Sigmoid colon (tissue), 7 donors: ENCODE results near the gene CYP4F8. TPM values are rescaled to one million over a fixed set of nuclear protein-coding genes. Genes with fewer than 3 reads are reported as not detected.

Source experiments
- DNase-seq: peaks from one replicate; pipeline ENCODE4 v3.0.0-alpha.2; 2019
- H3K27ac ChIP-seq, 4 donors: fragments of 200-600 bp; sonication (generic); one replicate each; pipeline ENCODE4 v1.5.1; 2016 to 2019; ENCODE audit warnings: mild to moderate bottlenecking in 1 of 4
- H3K27me3 ChIP-seq, 3 donors: fragments of 200-600 bp; sonication (generic); one replicate each; pipeline ENCODE4 v1.5.1; 2019; ENCODE audit warnings: mild to moderate bottlenecking in 1 of 3
- H3K36me3 ChIP-seq, 4 donors: fragments of 200-600 bp; sonication (generic); one replicate each; pipeline ENCODE4 v1.5.1; 2016 to 2019
- H3K4me1 ChIP-seq, 4 donors: fragments of 200-600 bp; sonication (generic); one replicate each; pipeline ENCODE4 v1.5.1; 2017 to 2019
- H3K4me3 ChIP-seq, 4 donors: fragments of 200-600 bp; sonication (generic); one replicate each; pipeline ENCODE4 v1.5.1; 2017 to 2019; ENCODE audit warnings: mild to moderate bottlenecking in 2 of 4, moderate library complexity in 1 of 4
- H3K9me3 ChIP-seq, 4 donors: fragments of 200-600 bp in 3 of 4; sonication (generic) in 3 of 4; one replicate each; pipeline versions ENCODE4 v1.5.1 to v1.6.1; 2013 to 2019
- EP300 ChIP-seq, 4 donors: sonication (generic); formaldehyde crosslinking; IDR thresholded peaks; one replicate each; pipeline ENCODE4 v1.6.1; 2017; ENCODE audit warnings: antibody characterized with exemption in 4 of 4
- POLR2A ChIP-seq, 2 donors: fragments of 450-650 bp; IDR thresholded peaks; one replicate each; pipeline ENCODE4 v1.6.1; 2016; ENCODE audit warnings: antibody characterized with exemption in 2 of 2, mild to moderate bottlenecking in 2 of 2, moderate library complexity in 2 of 2
- POLR2AphosphoS5 ChIP-seq, 4 donors: sonication (generic); formaldehyde crosslinking; IDR thresholded peaks; one replicate each; pipeline ENCODE4 v1.6.1; 2017; ENCODE audit warnings: antibody characterized with exemption in 4 of 4
- WGBS, 2 donors: extraction: QIAGEN DNeasy Blood & Tissue Kit; methylation state at CpG; one replicate each; pipeline ENCODE4 v1.1.7; 2013; 5-methylcytosine and 5-hydroxymethylcytosine counted together
- intact Hi-C: fragments of 100-400 bp; cut with DNase I; formaldehyde crosslinking; loops from one replicate; pipeline ENCODE4 v1.15.1; 2023
- polyA plus RNA-seq, 3 donors: library from polyadenylated mRNA; stranded (reverse); fragments of 200-250 nt; gene quantifications; one replicate each; pipeline ENCODE4 v1.2.3, GENCODE V29; 2013
- total RNA-seq, 4 donors: library from RNA; depleted of rRNA; stranded (reverse); fragments of >200 nt; gene quantifications; one replicate each; pipeline ENCODE4 v1.1.0, GENCODE V29; 2016
- TF ChIP-seq, protein P1 (sequence below), 4 experiments: fragments of 450-650 bp in 3 of 4; fragments of 200-600 bp in 1 of 4; IDR thresholded peaks; one replicate each; pipeline ENCODE4 v1.5.1; 2016 to 2019; ENCODE audit warnings: antibody characterized with exemption in 4 of 4, mild to moderate bottlenecking in 3 of 4, moderate library complexity in 2 of 4
- donor health status: healthy with polysubstance abuse.
- donor health status: Bipolar disorder and iron deficiency.
- donor health status: healthy.

The CYP4F8 gene
- total and polyA plus RNA-seq, 7 donors, result not detected

DNA sequence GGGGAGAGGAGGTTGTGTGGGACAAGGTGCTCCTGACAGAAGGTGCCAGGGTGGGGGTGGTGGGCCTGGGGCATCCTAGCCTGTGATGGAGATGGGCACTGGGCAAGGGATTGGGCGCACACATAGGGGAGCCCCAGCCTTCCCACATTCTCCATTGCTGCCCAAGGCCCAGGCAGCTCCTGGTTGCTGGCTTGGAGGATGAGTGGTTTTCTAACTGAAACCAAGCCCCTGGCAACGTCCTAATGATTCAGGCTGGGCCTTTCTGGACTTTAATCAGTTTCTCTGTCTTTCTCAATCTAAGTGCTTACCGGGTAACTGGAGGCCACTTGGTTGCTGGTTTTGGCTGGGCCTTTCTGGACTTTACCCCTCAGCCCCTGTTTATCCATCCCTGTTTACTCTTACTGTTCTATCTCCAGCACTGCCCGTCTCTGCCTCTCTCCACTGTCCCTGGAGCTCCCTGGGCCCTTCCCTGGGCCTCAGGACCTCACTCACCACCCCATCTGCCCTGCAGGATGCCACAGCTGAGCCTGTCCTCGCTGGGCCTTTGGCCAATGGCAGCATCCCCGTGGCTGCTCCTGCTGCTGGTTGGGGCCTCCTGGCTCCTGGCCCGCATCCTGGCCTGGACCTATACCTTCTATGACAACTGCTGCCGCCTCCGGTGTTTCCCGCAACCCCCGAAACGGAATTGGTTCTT is 26.0 kb downstream of the CYP4F8 start:
- H3K27ac ChIP-seq, result no peak overlapping the region
- DNase-seq, result no peak
- TF ChIP-seq EP300 (IDR thresholded peaks at IDR 0.05), result no peak
- TF ChIP-seq POLR2A (IDR thresholded peaks at IDR 0.05), result no peak
- no peak for TF ChIP-seq POLR2AphosphoS5 (IDR thresholded peaks at IDR 0.05)
- TF ChIP-seq, protein P1, sequence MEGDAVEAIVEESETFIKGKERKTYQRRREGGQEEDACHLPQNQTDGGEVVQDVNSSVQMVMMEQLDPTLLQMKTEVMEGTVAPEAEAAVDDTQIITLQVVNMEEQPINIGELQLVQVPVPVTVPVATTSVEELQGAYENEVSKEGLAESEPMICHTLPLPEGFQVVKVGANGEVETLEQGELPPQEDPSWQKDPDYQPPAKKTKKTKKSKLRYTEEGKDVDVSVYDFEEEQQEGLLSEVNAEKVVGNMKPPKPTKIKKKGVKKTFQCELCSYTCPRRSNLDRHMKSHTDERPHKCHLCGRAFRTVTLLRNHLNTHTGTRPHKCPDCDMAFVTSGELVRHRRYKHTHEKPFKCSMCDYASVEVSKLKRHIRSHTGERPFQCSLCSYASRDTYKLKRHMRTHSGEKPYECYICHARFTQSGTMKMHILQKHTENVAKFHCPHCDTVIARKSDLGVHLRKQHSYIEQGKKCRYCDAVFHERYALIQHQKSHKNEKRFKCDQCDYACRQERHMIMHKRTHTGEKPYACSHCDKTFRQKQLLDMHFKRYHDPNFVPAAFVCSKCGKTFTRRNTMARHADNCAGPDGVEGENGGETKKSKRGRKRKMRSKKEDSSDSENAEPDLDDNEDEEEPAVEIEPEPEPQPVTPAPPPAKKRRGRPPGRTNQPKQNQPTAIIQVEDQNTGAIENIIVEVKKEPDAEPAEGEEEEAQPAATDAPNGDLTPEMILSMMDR (IDR thresholded peaks at IDR 0.05), result no peak

DNA sequence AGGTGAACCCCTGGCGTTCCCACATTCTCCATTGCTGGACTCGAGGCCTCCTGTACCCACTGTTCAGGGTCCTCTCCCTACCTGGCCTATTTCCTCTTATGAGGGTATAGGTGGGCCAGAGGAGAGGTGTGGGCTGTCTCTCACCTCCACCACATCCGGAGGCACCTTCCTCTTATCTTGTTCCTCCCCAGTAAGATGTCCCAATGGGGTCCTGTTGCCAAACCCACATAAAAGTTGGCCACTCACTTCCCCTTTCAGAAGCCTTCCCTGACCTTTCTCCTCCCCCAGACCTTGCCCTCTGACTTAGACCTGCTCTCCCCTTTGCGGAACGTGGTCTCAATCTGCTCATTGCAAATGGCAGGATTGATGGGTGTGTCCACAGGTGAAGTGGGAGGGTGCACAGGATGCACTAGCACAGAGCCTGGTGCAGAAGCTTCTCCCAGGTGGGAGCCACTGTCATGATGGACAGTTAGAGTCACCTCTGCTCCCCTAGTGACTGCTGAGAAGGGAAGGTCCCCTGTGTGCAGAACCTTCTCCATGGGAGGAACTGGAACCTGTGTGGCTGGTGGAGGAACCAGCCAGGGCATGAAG is 27.0 kb downstream of the CYP4F8 start:
- Histone ChIP-seq H3K4me1 (no peaks in the 10 kb centered on the region), H3K27ac (no peak overlapping the region), H3K36me3 (no peaks in the 10 kb centered on the region), H3K9me3 (no peaks in the 10 kb centered on the region), H3K4me3 (no peak overlapping the region), H3K27me3 (no peaks in the 10 kb centered on the region)
- no peak for TF ChIP-seq POLR2A (IDR thresholded peaks at IDR 0.05)
- TF ChIP-seq EP300 (IDR thresholded peaks at IDR 0.05), result no peak
- no peak for TF ChIP-seq POLR2AphosphoS5 (IDR thresholded peaks at IDR 0.05)
- TF ChIP-seq, protein P1 (IDR thresholded peaks at IDR 0.05), result no peak
- 73 to 74% methylated on average over 5 of the region's 5 CpGs for WGBS, 2 donors
- no peak for DNase-seq
- intact Hi-C loops, result no loop called here

More for the DNA sequence above, 26.0 kb downstream of the CYP4F8 start:
- H3K36me3 ChIP-seq, result no peaks in the 10 kb centered on the region
- WGBS, 2 donors, result 41 to 69% methylated on average over 12 of the region's 12 CpGs
- intact Hi-C loops, result no loop called here
- no peaks in the 10 kb centered on the region for H3K9me3 ChIP-seq
- H3K4me1 ChIP-seq, result no peaks in the 10 kb centered on the region
- H3K27me3 ChIP-seq, result peaks cover 0 to 3% (median 0%) of the 10 kb centered on the region in 3 donors
- no peak overlapping the region for H3K4me3 ChIP-seq

DNA sequence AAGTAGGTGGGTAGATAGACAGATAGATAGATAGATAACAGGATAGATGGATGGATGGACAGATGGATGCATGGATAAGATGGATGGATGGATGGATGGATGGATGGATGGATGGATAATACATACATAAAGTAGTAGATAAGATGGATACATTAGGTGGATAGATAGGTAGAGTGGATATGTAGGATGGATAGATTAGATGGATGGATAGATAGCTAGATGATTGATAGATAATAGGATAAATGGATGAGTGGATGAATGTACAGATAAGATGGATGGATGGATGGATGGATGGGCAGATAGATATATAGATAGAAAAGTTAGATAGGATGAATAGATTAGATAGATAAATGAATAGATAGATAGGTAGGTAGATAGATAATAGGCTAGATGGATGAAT is 27.8 kb downstream of the CYP4F8 start:
- Histone ChIP-seq H3K27ac (no peak overlapping the region), H3K4me1 (no peaks in the 10 kb centered on the region), H3K27me3 (no peaks in the 10 kb centered on the region), H3K36me3 (no peaks in the 10 kb centered on the region), H3K9me3 (no peaks in the 10 kb centered on the region), H3K4me3 (no peak overlapping the region)
- no peak for DNase-seq
- intact Hi-C loops, result no loop called here
- TF ChIP-seq, protein P1 (IDR thresholded peaks at IDR 0.05), result no peak
- TF ChIP-seq POLR2A (IDR thresholded peaks at IDR 0.05), result no peak

GRCh38 chr19:15643387-15643786 is 28.4 kb downstream of the CYP4F8 start:
- no peak for DNase-seq
- 85 to 87% methylated on average over 3 of the region's 3 CpGs for WGBS, 2 donors
- no peaks in the 10 kb centered on the region for H3K4me1 ChIP-seq
- H3K27ac ChIP-seq, result no peak overlapping the region
- no peak overlapping the region for H3K4me3 ChIP-seq
- no peaks in the 10 kb centered on the region for H3K36me3 ChIP-seq
- TF ChIP-seq EP300 (IDR thresholded peaks at IDR 0.05) (no peak), POLR2A (IDR thresholded peaks at IDR 0.05) (no peak), POLR2AphosphoS5 (IDR thresholded peaks at IDR 0.05) (no peak)
- TF ChIP-seq, protein P1 (IDR thresholded peaks at IDR 0.05), result no peak
- H3K9me3 ChIP-seq, result no peaks in the 10 kb centered on the region
- intact Hi-C loops, result no loop called here
- no peaks in the 10 kb centered on the region for H3K27me3 ChIP-seq
